Left renal cortex interstitium (tissue), 4 donors: ENCODE results near the gene LCN15. TPM values are rescaled to one million over a fixed set of nuclear protein-coding genes. Genes with fewer than 3 reads are reported as not detected.
"Not testable (repeated sequence)": the region's sequence is repeated elsewhere in the genome, so short reads cannot be mapped to it uniquely, and the experiment has no call there.

ENCODE experiments used
- DNase-seq, 4 donors: peaks; one replicate each; pipeline ENCODE4 v3.0.0-alpha.2; 2013; ENCODE audit warnings: low read depth in 4 of 4, low spot score in 2 of 4, missing footprints in 1 of 4
- polyA plus RNA-seq, 4 donors: library from polyadenylated mRNA; unstranded; fragments of 120-200 nt; gene quantifications; one replicate each; pipeline ENCODE4 v1.2.1, GENCODE V29; 2013; ENCODE audit not compliant: insufficient read length in 4 of 4

The LCN15 gene
- polyA plus RNA-seq, 4 donors, result 0.07 to 0.17 (median 0.12) TPM

DNA sequence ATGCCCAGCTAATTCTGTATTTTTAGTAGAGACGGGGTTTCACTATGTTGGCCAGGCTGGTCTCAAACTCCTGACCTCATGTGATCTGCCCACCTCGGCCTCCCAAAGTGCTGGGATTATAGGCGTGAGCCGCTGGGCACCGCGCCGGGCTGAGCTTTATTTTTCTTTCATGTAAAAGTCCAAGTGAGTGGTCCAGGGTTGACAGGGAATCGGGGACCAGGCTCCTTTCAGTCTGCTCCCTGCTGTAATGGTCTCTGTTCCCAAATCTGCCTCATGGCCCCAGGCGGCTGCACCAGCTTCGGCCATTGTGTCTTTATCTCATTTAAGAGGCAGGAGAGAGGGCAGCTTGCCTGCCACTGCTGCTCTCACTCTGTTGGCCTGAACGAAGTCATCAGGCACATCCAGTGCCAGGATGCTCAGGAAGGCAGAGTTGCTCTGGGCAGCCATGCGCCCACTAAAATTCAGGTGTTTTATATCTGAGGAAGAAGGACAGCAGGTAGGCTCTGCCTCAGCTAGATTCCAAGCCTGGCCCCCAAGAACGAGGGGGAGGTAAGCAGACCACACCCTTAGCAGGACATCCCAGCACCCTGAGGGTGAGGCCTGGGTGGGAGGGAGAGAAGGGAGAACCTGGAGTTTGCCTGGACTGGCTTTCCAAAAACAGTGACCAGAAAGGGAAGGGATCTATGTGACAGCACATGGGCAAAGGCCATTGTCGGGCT, 30.1 kb upstream of the LCN15 start:
- DNase-seq, result no peak

DNA sequence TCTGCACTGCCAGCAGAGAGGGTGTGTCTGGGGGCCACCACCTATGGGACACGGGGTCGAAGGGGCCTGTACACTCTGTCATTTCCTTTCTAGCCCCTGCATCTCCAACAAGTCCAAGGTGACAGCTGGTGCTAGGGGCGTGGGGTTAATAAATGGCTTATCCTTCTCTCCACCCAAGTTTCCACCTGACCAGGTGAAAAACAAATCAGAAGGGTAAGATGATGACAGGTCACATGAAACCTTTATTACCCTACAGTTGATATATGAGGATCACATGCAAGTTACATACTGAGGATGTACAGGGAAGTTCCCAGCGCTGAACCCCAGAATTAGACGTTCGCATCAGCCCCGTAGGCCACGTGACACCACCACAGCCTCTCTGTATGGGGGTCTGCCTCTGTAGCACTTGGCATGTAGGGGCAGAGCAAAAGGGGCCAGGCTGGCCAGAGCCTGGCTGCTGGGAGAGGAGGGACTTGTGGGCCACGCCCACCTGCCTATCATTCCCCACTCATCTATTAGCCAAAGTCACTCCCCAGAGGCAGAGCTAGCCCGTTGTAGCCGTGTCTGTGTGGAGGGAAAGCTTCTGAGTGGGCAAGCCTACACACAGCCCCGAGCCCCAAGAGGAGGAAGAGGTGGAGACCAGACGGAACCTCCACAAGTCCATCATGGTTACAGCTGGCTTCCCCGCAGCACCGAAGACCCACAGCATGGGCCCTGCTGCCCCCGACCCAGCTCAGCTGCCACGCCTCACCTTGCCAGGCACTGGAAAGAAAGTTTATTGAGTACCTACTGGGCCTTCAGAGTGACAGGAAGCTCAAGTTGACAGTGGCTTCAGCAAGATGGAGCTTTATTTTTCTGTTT, 29.0 kb upstream of the LCN15 start:
- DNase-seq, result no peak

DNA sequence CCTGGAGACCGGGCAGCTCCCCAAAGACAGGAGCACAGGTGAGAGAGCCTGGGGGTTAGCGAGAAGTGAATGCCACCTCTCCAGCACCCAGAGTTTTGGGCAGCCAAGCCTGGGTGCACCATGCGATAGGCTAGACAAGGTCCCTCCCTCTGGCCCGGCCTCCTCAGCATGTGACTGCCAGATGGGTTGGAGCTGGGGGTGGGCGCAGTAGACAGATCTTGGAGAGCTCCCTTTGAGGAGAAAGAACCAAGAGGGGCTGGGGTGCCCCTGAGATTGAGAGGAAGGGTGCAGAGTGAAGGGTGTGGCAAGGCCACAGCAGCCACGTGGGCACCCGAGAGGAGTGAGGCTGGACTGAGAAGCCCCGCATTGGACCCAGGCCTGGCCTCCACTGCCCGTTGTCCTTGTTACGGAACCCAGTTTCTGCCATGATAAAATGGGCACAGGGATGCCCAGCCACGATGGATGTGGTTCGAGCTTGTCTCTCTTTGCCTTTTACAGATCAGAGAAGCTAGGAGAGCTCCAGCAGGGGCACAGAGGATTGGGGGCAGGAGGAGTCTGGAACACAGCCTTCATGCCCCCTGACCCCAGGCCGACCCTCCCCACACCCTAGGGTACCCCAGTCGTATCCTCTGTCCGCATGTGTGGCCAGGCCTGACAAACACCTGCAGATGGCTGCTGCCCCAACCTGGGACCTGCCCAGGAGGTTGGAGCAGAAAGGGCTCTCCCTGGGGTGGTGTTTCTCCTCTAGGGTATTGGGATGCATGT, 28.2 kb upstream of the LCN15 start:
- no peak for DNase-seq

DNA sequence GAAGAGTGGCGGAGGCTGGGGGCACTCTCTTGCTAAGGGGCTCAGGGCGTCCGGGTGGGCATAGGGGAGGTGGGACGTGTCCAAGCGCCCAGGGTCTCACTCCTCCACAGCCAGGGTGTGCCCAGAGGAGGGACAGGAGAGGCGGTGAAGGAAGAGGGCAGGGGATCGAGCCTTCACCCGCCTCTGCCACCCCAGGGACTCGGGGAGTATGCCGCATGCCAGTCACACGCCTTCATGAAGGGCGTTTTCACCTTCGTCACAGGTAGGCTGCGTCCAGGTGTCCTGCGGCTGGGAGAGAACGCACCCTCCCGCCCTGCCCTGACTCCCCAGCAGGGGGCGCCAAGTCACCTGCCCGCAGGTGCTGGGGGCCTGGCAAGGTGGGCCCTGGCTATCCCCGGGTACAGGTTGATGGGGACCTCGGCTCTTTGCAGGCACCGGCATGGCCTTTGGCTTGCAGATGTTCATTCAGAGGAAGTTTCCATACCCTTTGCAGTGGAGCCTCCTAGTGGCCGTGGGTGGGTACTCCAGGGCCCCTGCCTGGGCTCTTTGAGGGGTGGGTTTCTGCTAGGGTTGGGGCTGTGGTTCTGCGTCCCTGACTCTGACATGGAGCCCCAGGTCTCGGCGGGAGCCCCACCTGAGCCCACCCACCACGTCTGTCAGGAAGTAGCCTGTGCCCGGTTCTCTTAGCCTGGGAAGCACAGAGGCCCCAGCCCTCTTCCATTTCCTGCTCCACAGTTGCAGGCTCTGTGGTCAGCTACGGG, 27.4 kb upstream of the LCN15 start:
- DNase-seq, result no peak

DNA sequence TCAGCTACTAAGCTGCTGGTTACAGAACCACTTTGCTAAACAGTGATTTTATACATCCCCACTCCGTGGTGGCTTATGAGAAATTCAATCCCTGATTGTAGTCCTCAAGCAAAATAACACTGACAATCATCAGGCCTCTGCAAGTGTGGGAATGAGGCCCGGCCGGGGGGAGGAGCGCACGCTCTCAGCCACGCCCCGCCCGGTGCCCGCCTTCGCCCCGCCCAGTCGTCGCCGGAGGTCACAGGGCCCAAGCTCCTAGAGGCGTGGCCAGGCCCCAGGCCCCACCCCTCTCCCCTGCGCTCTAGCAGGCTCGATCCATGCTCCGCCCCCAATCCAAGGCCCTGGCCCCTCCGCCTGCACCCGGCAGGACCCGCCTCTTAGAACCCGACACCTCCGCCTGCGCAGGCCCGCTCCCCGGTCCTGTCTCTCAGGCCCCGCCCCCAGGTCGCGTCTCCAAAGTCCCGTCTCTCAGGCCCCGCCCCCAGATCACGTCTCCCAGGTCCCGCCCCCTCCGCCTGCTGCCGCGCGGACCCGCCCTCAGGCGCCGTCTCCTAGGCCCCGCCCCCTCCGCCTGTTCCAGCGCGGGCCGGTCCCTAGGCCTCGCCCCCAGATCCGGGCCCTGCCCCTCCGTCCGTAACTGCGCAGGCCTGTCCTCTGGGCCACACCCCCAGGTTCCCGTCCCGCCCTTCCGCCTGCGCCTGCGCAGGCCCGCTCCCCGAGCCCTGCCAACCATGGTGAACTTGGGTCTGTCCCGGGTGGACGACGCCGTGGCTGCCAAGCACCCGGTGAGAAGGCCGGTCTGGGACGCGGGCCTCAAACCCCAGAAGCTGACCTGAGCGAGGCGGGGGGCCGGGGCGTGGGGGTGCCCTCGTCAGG, 26.6 kb upstream of the LCN15 start, which contains the start of gene TMEM141:
Gene TMEM141 (plus strand): TSS at position 705 of the 876 bp plus-strand sequence. CDS start 27 bp downstream, at position 732.
- peak; percentile 87 to 99 (median 96) for DNase-seq

DNA sequence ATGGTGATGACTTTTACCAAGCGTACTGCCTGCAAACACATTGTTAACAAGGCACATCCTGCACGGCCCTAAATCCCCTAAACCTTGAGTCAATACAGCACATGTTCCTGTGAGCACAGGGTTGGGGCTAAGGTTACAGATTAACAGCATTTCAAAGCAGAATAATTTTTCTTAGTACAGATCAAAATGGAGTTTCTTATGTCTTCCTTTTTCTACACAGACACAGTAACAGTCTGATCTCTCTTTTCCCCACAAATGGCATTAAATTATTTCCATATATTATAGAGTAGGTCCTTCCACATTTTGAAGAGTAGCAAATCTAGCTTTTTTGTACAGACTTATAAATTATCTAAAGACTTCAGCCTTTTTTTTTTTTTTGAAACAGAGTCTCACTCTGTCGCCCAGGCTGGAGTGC, 25.2 kb upstream of the LCN15 start:
- no peak for DNase-seq

DNA sequence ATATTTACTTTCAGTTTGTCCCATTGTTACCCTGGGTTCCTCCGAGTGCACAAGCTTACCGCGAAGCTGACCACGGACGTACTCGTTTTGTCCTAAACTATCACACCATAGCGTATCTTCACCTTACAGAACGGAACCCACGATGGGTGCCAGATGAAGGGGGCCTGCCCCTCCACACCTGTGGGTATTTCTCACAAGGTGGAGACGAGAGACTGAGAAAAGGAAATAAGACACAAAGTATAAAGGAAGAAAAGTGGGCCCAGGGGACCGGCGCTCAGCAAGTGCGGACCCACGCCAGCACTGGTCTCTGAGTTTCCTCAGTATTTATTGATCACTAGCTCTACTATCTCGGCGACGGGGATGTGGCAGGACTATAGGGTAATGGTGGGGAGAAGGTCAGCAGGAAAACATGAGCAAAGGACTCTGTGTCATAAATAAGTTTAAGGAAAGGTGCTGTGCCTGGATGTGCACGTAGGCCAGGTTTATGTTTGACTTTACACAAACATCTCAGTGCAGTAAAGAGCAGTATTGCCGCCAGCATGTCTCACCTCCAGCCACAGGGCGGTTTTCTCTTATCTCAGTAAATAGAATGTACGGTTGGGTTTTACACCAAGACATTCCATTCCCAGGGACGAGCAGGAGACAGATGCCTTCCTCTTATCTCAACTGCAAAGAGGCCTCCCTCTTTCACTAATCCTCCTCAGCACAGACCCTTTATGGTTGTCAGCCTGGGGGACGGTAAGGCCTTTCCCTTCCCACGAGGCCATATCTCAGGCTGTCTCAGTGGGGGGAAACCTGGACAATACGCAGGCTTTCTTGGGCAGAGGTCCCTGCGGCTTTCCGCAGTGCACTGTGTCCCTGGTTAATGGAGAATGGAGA, 24.6 kb upstream of the LCN15 start:
- not testable (repeated sequence) for DNase-seq

DNA sequence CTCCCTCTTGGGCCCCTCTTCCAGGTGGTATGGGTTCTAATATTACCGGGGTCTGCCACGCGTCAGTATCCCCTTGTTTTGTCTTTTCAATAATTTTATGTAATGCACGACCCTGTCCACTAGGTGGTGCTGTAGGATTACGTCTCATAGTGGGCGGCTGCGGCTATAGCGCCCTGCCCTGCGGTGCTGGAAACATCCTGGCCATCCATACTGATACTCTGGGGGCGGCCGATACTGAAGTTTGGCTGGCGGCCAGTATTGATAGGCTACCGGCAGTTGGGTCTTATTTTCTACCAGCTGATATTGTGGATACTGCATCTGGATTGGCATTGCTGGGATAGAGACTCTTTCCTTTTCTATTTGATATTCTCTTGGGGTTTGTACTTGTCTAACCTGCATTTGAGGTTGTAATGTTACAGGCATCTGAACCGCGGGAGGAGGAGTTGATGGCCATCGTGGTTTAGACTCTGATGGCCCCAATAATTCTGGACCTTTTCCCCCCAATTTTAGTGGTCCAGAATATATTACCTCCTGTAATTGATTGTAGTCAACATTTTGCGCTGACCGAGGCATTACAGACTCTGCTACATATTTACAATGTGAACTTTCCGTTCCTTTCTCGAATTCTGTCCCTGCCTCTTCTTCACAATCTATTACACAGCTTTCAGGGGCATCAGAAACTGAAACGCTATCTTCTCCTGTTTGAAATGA, 23.5 kb upstream of the LCN15 start:
- no peak for DNase-seq

DNA sequence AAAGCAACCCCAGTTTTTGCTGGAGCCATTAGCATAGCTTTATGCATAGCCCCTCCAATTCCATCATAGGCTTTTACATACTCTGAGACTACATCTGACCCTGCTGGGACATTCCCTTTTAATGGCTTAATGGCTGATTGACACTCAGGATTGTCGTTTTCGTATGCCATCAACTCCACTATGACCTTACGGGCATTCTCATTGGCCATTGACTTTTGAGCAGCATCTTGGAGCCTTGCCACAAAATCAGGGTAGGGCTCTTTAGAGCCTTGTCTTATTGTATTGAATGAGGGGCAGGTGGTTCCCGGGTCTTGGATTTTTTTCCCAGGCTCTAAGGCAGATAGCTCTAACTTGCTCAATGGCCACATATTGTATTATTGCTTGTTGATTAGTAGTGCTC, 22.7 kb upstream of the LCN15 start:
- DNase-seq, result not testable (repeated sequence)

DNA sequence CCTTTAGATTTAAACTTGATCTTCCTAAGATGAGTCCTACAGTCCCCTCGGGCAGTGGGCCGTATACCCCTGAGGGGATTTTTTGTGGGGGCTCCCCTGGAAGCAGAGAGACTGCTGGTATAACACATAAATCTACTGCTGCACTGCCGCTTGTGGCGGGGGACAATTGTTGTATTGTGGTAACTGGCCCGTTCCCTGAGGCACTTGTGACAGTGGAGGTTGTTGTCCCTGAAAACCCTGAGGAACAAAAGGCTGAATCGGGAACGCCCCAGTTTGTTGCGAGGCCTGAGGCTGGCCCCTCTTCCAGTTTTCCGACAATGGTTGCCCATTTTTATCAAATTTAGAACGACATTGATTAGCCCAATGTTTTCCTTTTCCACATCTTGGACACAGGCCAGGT, 22.1 kb upstream of the LCN15 start:
- DNase-seq, result no peak

DNA sequence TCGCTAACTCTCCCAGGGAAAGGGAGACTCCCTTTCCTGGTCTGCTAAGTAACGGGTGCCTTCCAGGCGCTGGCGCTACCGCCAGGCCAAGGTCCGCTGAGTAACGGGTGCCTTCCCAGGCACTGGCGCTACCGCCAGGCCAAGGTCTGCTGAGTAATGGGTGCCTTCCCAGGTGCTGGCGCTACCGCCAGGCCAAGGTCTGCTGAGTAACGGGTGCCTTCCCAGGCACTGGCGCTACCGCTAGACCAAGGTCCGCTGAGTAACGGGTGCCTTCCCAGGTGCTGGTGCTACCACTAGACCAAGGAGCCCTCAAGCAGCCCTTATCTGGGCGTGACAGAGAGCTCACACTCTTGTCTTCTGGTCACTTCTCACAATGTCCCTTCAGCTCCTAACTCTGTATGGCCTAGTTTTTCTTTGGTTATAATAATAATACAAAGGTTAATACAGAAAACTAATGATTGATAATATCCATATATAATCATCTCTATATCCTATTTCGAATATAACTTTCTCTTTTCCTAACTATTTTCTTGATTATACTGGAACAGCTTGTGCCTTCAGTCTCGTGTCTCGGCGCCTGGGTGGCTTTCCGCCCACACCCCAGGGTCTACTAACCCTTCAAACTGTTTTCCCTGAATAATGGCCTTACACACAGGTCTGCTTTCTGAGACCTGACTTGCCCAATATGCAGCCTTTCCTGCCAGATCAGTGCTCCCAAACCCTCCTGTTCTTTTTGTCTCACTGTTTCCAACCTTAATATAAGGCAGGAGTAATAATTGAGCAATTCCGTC, 21.4 kb upstream of the LCN15 start:
- DNase-seq, result not testable (repeated sequence)

DNA sequence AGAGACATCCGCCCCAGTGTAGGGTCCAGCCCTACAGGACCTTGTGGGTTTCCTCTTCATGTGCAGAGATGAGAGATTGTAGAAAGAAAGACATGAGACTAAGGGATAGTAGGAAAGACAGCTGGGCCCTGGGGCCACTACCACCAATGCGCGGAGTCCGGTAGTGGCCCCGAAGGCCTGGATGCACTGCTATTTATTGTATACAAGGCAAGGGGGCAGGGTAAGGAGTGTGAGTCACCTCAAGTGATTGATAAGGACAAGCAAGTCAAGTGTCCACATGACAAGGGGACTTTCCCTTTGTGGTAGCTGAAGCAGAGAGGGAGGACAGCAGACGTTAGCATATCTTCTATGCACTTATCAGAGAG, 20.7 kb upstream of the LCN15 start:
- no peak for DNase-seq

DNA sequence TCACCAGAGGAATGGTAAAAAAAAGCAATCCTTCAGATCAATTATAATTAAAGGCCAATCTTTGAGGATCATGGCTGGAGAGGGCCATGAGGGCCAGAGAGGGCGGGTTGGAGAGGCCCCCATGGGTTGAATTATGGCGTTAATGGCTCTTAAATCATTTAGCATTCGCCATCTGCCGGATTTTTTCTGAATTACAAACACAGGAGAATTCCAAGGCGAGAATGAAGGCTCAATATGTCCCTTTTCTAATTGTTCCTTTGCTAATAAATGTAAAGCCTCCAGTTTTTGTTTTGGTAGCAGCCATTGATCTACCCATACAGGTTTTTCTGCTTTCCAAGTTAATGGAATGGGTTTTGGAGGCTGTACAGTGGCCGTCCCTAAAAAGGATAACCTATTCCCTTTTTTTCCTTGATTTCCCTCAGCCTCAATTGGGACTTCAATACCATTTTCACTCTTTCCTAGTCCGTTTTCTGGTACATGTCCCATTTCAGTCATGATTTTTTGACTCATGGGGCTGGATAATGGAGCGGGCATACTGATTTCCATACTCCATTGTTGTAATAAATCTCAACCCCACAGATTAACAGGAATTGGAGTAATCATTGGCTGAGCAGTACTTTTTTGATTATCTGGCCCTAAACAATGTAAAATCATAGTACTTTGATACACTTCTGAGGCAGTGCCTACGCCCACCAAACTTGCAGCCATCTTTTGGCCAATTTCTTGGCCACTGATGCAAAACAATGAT, 20.1 kb upstream of the LCN15 start:
- no peak for DNase-seq

DNA sequence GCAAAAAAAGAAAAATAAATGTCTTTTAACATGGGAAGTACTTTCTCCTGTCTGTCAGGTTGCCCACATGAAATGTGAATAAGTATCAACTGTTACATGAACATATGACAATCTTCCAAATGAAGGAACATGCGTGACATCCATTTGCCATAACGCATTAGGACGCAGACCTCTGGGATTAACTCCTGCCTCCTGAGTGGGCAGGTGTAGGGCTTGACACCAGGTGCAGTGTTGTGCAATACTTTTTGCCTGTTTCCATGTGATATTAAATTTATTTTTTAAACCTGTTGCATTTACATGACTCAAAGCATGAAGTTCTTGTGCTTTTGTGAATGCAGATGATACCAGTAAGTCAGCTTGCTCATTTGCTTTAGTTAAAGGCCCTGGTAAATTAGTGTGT, 18.1 kb upstream of the LCN15 start:
- no peak for DNase-seq

DNA sequence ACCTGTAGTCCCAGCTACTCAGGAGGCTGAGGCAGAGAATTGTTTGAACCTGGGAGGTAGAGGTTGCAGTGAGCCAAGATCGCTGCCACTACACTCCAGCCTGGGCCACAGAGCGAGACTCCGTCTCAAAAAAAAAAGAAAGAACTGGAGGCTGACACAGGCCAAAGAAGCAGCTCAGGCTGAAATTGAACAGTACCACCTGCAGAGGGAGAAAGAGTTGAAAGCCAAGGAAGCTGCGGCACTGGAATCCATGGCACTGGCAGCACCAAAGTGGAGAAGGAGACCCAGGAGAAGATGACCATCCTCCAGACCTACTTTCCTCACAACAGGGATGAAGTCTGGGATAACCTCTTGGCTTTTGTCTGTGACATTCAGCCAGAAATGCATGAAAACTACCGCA, 15.5 kb upstream of the LCN15 start:
- DNase-seq, result no peak

DNA sequence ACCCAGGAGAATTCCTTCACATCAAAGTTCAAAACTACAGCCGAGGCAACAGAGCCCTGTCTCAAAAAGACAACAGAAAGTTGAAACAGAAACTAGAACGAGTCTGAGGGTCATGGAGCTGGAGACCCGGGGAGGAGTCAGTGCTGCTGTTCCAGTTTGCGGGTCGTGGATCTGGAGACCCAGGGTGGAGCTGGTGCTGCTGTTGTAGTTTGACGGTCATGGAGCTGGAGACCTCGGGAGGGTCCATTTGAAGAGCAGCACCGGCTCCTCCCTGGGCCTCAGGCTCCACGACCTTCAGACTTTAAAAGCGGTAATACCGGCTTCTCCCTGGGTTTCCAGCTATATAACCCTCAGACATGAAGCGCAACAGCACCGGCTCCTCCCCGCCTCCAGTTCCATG, 13.0 kb upstream of the LCN15 start:
- DNase-seq, result no peak
